Esophagus squamous epithelium (tissue), 4 donors: Measurements from ENCODE around the gene CSAD.

Experiments
- POLR2A ChIP-seq, 4 donors: fragments of 450-650 bp; IDR thresholded peaks; one replicate each; pipeline ENCODE4 v1.6.1; 2017; ENCODE audit warnings: antibody characterized with exemption in 4 of 4, mild to moderate bottlenecking in 4 of 4, moderate library complexity in 3 of 4
- TF ChIP-seq, protein P1 (sequence below), 6 experiments: fragments of 450-650 bp in 4 of 6; fragments of 200-600 bp in 2 of 6; sonication (generic) in 2 of 6; IDR thresholded peaks; one replicate each; pipeline ENCODE4 v1.5.1; 2016 to 2019; ENCODE audit warnings: antibody characterized with exemption in 6 of 6, mild to moderate bottlenecking in 4 of 6, moderate library complexity in 4 of 6

DNA sequence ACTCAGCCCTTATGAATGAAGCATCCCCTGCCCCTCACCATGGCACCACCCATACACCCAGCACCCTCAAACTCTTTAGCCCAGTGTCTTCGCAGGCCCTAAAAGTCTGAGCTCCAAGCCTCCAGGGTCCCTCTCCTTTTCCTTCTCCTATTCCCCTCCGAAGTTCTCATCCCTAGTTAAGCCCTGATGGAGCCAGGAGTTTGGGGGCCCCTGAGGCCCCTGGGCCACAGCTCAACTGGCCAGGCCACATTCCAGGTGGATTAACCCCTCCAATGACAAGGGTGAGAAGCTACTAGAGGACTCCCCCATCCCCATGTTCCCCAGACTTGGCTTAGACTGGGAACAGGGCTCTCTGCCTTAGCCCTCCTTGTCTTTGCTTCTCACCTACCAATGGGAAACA lies 48.7 kb upstream of the CSAD start:
- TF ChIP-seq, protein P1, sequence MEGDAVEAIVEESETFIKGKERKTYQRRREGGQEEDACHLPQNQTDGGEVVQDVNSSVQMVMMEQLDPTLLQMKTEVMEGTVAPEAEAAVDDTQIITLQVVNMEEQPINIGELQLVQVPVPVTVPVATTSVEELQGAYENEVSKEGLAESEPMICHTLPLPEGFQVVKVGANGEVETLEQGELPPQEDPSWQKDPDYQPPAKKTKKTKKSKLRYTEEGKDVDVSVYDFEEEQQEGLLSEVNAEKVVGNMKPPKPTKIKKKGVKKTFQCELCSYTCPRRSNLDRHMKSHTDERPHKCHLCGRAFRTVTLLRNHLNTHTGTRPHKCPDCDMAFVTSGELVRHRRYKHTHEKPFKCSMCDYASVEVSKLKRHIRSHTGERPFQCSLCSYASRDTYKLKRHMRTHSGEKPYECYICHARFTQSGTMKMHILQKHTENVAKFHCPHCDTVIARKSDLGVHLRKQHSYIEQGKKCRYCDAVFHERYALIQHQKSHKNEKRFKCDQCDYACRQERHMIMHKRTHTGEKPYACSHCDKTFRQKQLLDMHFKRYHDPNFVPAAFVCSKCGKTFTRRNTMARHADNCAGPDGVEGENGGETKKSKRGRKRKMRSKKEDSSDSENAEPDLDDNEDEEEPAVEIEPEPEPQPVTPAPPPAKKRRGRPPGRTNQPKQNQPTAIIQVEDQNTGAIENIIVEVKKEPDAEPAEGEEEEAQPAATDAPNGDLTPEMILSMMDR (IDR thresholded peaks at IDR 0.05) = no peak
- TF ChIP-seq POLR2A (IDR thresholded peaks at IDR 0.05) = no peak
